Adrenal gland (tissue), 12 donors: ENCODE data around the gene USP27X. TPM values are rescaled to one million over a fixed set of nuclear protein-coding genes. Genes with fewer than 3 reads are reported as not detected.

Experiments used
- DNase-seq, 7 donors: peaks; one replicate each; pipeline ENCODE4 v3.0.0-alpha.2; 2019 to 2020
- H3K27ac ChIP-seq, 5 donors: fragments of 200-600 bp; sonication (generic) in 4 of 5; 1 replicate in 3 of 5; 2 replicates in 2 of 5; pipeline versions ENCODE4 v1.5.1 to v1.8.0; 2016 to 2020; ENCODE audit warnings: mild to moderate bottlenecking in 1 of 5
- H3K27me3 ChIP-seq: fragments of 200-600 bp; 2 replicates; pipeline ENCODE4 v1.8.0; 2021
- H3K36me3 ChIP-seq, 2 donors: fragments of 200-600 bp; replicated peaks in 1 of 2; 1 replicate in 1 of 2; 2 replicates in 1 of 2; pipeline versions ENCODE4 v1.5.1 to v1.8.0; 2018 to 2022
- H3K4me1 ChIP-seq, 2 donors: fragments of 200-600 bp; replicated peaks in 1 of 2; 1 replicate in 1 of 2; 2 replicates in 1 of 2; pipeline versions ENCODE4 v1.5.1 to v1.8.0; 2018 to 2021
- H3K4me3 ChIP-seq, 4 donors: fragments of 200-600 bp; sonication (generic) in 3 of 4; one replicate each; pipeline ENCODE4 v1.5.1; 2016 to 2018
- H3K9me3 ChIP-seq, 3 donors: fragments of 200-600 bp; sonication (generic) in 1 of 3; replicated peaks in 1 of 3; 1 replicate in 2 of 3; 2 replicates in 1 of 3; pipeline versions ENCODE4 v1.5.1 to v1.8.0; 2016 to 2021
- CTCF ChIP-seq, 6 experiments: fragments of 450-650 bp in 4 of 6; fragments of 200-600 bp in 2 of 6; sonication (generic) in 1 of 6; IDR thresholded peaks; 1 replicate in 5 of 6; 2 replicates in 1 of 6; pipeline versions ENCODE4 v1.5.1 to v1.8.0; 2016 to 2021; ENCODE audit warnings: antibody characterized with exemption in 6 of 6, mild to moderate bottlenecking in 2 of 6, moderate library complexity in 1 of 6
- POLR2A ChIP-seq, 2 donors: fragments of 450-650 bp; IDR thresholded peaks; one replicate each; pipeline ENCODE4 v1.6.1; 2017; ENCODE audit warnings: antibody characterized with exemption in 2 of 2, mild to moderate bottlenecking in 2 of 2, moderate library complexity in 1 of 2
- WGBS, 4 donors: extraction: QIAGEN DNeasy Blood & Tissue Kit in 2 of 4; methylation state at CpG; one replicate each; pipeline versions ENCODE4 v1.1.5 to v1.1.7; 2013 to 2017; 5-methylcytosine and 5-hydroxymethylcytosine counted together
- intact Hi-C, 2 donors: fragments of 100-400 bp; cut with DNase I; formaldehyde crosslinking; loops; one replicate each; pipeline versions ENCODE4 v1.14.1 to v1.15.0; 2022 to 2023
- polyA plus RNA-seq, 3 donors: library from polyadenylated mRNA; stranded (reverse); fragments of 200-250 nt in 2 of 3; fragments of 350-450 nt in 1 of 3; fragmentation: Illumina TruSeq in 1 of 3; extraction: RNeasy Lipid Tissue Mini Kit (QIAGEN cat#74804) in 1 of 3; gene quantifications; one replicate each; pipeline ENCODE4 v1.2.3, GENCODE V29; 2013 to 2014
- total RNA-seq, 9 donors: library from RNA; depleted of rRNA in 4 of 9; stranded (reverse); fragments of >200 nt in 4 of 9; fragments of 120-200 nt in 1 of 9; fragmentation: NEBNext Ultra II Directional in 1 of 9; extraction: Animal tissue kit (Norgen Biotek cat#: 25700) in 1 of 9; gene quantifications; one replicate each; pipeline versions ENCODE4 v1.1.0 to v1.2.4, GENCODE V29; 2013 to 2023
- donor health status: healthy with polysubstance abuse.
- donor health status: Bipolar disorder and iron deficiency.
- donor health status: DM: yes; HTN: yes; CAD: no.
- donor health status: DM: no; HTN: no; CAD: no.
- donor health status: DM: no; HTN: no; CAD: no.
- donor health status: DM: yes; HTN: yes; CAD: no.

USP27X gene
- total and polyA plus RNA-seq, 12 donors: 1.6 to 8.5 (median 3.5) TPM

DNA sequence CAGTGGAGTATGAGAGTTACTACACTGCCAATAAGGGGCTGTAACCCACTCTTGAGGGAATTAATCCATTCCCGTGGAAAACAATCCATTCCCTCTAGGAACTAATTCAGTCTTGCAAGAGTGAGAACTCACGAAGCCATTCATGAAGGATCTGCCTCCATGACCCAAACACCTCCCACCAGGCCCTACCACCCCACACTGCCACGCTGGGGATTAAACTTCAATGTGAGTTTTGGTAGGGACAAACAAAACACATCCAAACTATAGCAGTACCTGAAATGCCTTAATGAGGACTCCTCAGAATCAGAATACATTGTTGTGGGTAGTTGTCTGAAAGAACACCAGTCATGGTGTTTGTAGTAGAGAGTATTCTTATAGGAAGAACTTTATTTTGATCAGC, 31.0 kb upstream of the USP27X start:
- no peak for DNase-seq
- no peak for TF ChIP-seq POLR2A (IDR thresholded peaks at IDR 0.05)
- 60 to 82% (median 65%) methylated on average over 1 to 3 of the region's 3 CpGs for WGBS, 4 donors
- Histone ChIP-seq H3K4me1 (no peaks in the 10 kb centered on the region), H3K4me3 (no peak overlapping the region), H3K27me3 (peaks cover 11% of the 10 kb centered on the region), H3K27ac (no peak overlapping the region), H3K9me3 (no peaks in the 10 kb centered on the region), H3K36me3 (no peaks in the 10 kb centered on the region)
- intact Hi-C loops: no loop called here

GRCh38 chrX:49850028-49850427, 29.3 kb upstream of the USP27X start:
- Histone ChIP-seq H3K4me3 (no peak overlapping the region), H3K9me3 (no peaks in the 10 kb centered on the region), H3K27ac (no peak overlapping the region), H3K4me1 (no peaks in the 10 kb centered on the region), H3K27me3 (peaks cover 12% of the 10 kb centered on the region), H3K36me3 (no peaks in the 10 kb centered on the region)
- intact Hi-C loops: no loop called here
- no peak for DNase-seq
- 29 to 72% (median 62%) methylated on average over 1 of the region's 1 CpG for WGBS, 4 donors
- TF ChIP-seq CTCF (IDR thresholded peaks at IDR 0.05) (no peak), POLR2A (IDR thresholded peaks at IDR 0.05) (no peak)

DNA sequence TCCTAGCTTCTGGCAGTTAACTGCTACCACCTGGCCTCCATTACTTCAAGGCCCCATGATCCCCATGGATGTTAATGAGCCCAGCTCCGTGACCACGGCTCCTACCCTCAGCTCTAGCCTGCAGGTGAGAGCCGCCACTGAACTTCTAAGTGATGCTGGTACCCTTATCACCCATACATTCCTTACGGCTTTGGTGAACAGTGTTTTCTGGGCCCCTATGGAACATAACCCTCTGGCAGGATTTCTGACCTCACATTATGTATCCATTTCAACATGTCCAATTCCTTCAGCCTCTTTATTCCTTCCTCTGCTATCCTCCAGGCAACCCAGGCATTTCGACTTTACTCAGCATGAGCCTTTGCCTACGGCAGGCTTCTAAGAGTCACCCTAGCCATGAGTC, 25.6 kb upstream of the USP27X start:
- no peaks in the 10 kb centered on the region for H3K9me3 ChIP-seq
- 79 to 96% (median 87%) methylated on average over 4 to 6 of the region's 6 CpGs for WGBS, 4 donors

GRCh38 chrX:49856819-49857218, 22.5 kb upstream of the USP27X start:
- peaks cover 2% of the 10 kb centered on the region for H3K27me3 ChIP-seq
- H3K4me3 ChIP-seq: no peak overlapping the region
- no peak for TF ChIP-seq POLR2A (IDR thresholded peaks at IDR 0.05)
- no peak for TF ChIP-seq CTCF (IDR thresholded peaks at IDR 0.05)
- H3K4me1 ChIP-seq: no peaks in the 10 kb centered on the region
- no peaks in the 10 kb centered on the region for H3K9me3 ChIP-seq
- WGBS, 4 donors: 54 to 86% (median 76%) methylated on average over 2 of the region's 2 CpGs
- no peak overlapping the region for H3K27ac ChIP-seq
- no peaks in the 10 kb centered on the region for H3K36me3 ChIP-seq
- no peak for DNase-seq
- intact Hi-C loops: no loop called here

More for the DNA sequence above, 25.6 kb upstream of the USP27X start:
- H3K36me3 ChIP-seq: no peaks in the 10 kb centered on the region
- H3K27ac ChIP-seq: no peak overlapping the region
- TF ChIP-seq CTCF (IDR thresholded peaks at IDR 0.05) (no peak), POLR2A (IDR thresholded peaks at IDR 0.05) (no peak)
- intact Hi-C loops: no loop called here
- DNase-seq: no peak
- peaks cover 8% of the 10 kb centered on the region for H3K27me3 ChIP-seq
- H3K4me1 ChIP-seq: no peaks in the 10 kb centered on the region
- no peak overlapping the region for H3K4me3 ChIP-seq

- H3K4me1 ChIP-seq: no peaks in the 10 kb centered on the region
- intact Hi-C loops: no loop called here
- 41 to 69% (median 52%) methylated on average over 1 to 2 of the region's 2 CpGs for WGBS, 4 donors
- no peak overlapping the region for H3K4me3 ChIP-seq
- H3K27me3 ChIP-seq: peaks cover 2% of the 10 kb centered on the region
- H3K27ac ChIP-seq: no peak overlapping the region
- no peak for DNase-seq
- H3K36me3 ChIP-seq: no peaks in the 10 kb centered on the region
- no peak for TF ChIP-seq CTCF (IDR thresholded peaks at IDR 0.05)
- no peak for TF ChIP-seq POLR2A (IDR thresholded peaks at IDR 0.05)
- H3K9me3 ChIP-seq: no peaks in the 10 kb centered on the region
Measured at GRCh38 chrX:49858341-49858740, 20.9 kb upstream of the USP27X start.
